HepG2 (cell line): ENCODE measurements around the gene MTIF2. TPM values are rescaled to one million over a fixed set of nuclear protein-coding genes. Genes with fewer than 3 reads are reported as not detected.
A peak's percentile ranks its signal among the peaks of the same experiment; 100 is the strongest.

Experiments
- ARID5B ChIP-seq: IDR thresholded peaks from 2 replicates; pipeline ENCODE4 v1.4.0; 2020; ENCODE audit warnings: mild to moderate bottlenecking, missing genetic modification reagents
- DMAP1 ChIP-seq: IDR thresholded peaks from 2 replicates; pipeline ENCODE4 v1.6.1; 2016
- PBX3 ChIP-seq: sonication (generic); formaldehyde crosslinking; IDR thresholded peaks from 2 replicates; pipeline ENCODE4 v1.8.1; 2023; ENCODE audit warnings: missing genetic modification reagents, inconsistent platforms, borderline replicate concordance
- PHF21A ChIP-seq: sonication (generic); formaldehyde crosslinking; IDR thresholded peaks from 2 replicates; pipeline ENCODE4 v1.5.0; 2020; ENCODE audit warnings: mild to moderate bottlenecking, missing genetic modification reagents
- PITX1 ChIP-seq: sonication (generic); formaldehyde crosslinking; IDR thresholded peaks from 2 replicates; pipeline ENCODE4 v1.5.1; 2020; ENCODE audit warnings: mild to moderate bottlenecking, missing genetic modification reagents
- STAT6 ChIP-seq: sonication (generic); formaldehyde crosslinking; IDR thresholded peaks from 2 replicates; pipeline ENCODE4 v1.4.0; 2020; ENCODE audit warnings: missing genetic modification reagents, mild to moderate bottlenecking, borderline replicate concordance
- TEAD2 ChIP-seq: sonication (generic); formaldehyde crosslinking; IDR thresholded peaks from 2 replicates; pipeline ENCODE4 v1.9.0; 2021; ENCODE audit warnings: missing genetic modification reagents
- XRCC5 ChIP-seq: fragments of 200-400 bp; formaldehyde crosslinking; optimal IDR thresholded peaks from 2 replicates; pipeline ENCODE3; 2017; ENCODE audit warnings: mild to moderate bottlenecking, low read length
- ZNF337 ChIP-seq: sonication (generic); formaldehyde crosslinking; IDR thresholded peaks from 2 replicates; pipeline ENCODE4 v1.5.1; 2020; ENCODE audit warnings: missing genetic modification reagents, low read depth, mild to moderate bottlenecking, borderline replicate concordance
- ZNF513 ChIP-seq: sonication (generic); formaldehyde crosslinking; conservative IDR thresholded peaks from 2 replicates; pipeline ENCODE4 v1.5.0; 2020; ENCODE audit warnings: missing genetic modification reagents
- ZNF549 ChIP-seq: sonication (generic); formaldehyde crosslinking; IDR thresholded peaks from 2 replicates; pipeline ENCODE4 v1.5.0; 2020; ENCODE audit warnings: missing genetic modification reagents
- ZNF616 ChIP-seq: sonication (generic); formaldehyde crosslinking; IDR thresholded peaks from 2 replicates; pipeline ENCODE4 v1.5.0; 2020; ENCODE audit warnings: low read depth, mild to moderate bottlenecking, missing genetic modification reagents
- ZNF704 ChIP-seq: sonication (generic); formaldehyde crosslinking; IDR thresholded peaks from 2 replicates; pipeline ENCODE4 v1.8.1; 2023; ENCODE audit warnings: mild to moderate bottlenecking, inconsistent platforms, moderate library complexity, missing genetic modification reagents, borderline replicate concordance
- ZNF713 ChIP-seq: sonication (generic); formaldehyde crosslinking; IDR thresholded peaks from 2 replicates; pipeline ENCODE4 v1.4.0; 2020; ENCODE audit warnings: mild to moderate bottlenecking, missing genetic modification reagents
- polyA plus RNA-seq, 8 experiments: library from polyadenylated mRNA; depleted of rRNA in 3 of 8; stranded (reverse) in 7 of 8; unstranded in 1 of 8; fragments of >200 nt; fragmentation: Illumina TruSeq in 4 of 8; extraction: Trizol in 4 of 8; gene quantifications; 2 replicates each; pipeline versions ENCODE4 v1.2.1 to v1.2.3, GENCODE V29; 2011 to 2016; ENCODE audit warnings: low read depth in 4 of 8, missing spikeins in 1 of 8, mixed read lengths in 1 of 8; ENCODE audit not compliant: insufficient read depth in 1 of 8
- total RNA-seq, 5 experiments: library from RNA; depleted of rRNA; stranded (reverse); fragments of >200 nt; fragmentation: Illumina TruSeq; extraction: Trizol; gene quantifications; 2 replicates each; pipeline ENCODE4 v1.2.3, GENCODE V29; 2016; ENCODE audit warnings: low read depth in 1 of 5

The MTIF2 gene
- total and polyA plus RNA-seq, 2 of the 13 experiments (the other 11 are each of a cell fraction or from before 2014, with no cell fraction given), result 32.1 to 92.1 TPM

GRCh38 chr2:55232084-55232862 lies 36.8 kb downstream of the MTIF2 start, which contains the start of the genes CLHC1 and RPS27A (continued):
- peak; percentile 88 for TF ChIP-seq ZNF337 (CRISPR knock-in tag)
- no peak for TF ChIP-seq ZNF616
- no peak; the same call in none of the 2 replicates for TF ChIP-seq ZNF713
- TF ChIP-seq DMAP1 (CRISPR knock-in tag), result peak; percentile 99
- TF ChIP-seq PHF21A (CRISPR knock-in tag), result peak; percentile 63; the same call in 1 of the 2 replicates
- peak; percentile 31; the same call in 1 of the 2 replicates for TF ChIP-seq ARID5B (CRISPR knock-in tag)
- TF ChIP-seq STAT6 (CRISPR knock-in tag), result peak; percentile 96; the same call in 1 of the 2 replicates
- peak; percentile 19; the same call in 1 of the 2 replicates for TF ChIP-seq TEAD2 (CRISPR knock-in tag)
- peak; percentile 11; the same call in 1 of the 2 replicates for TF ChIP-seq PITX1 (CRISPR knock-in tag)
- no peak for TF ChIP-seq ZNF549 (CRISPR knock-in tag)
- no peak for TF ChIP-seq ZNF704 (CRISPR knock-in tag)
- TF ChIP-seq PBX3, result peak; percentile 79
- TF ChIP-seq ZNF513 (CRISPR knock-in tag), result no peak
- peak; percentile 17 for TF ChIP-seq XRCC5
